ENCODE measurements around the gene CLK2.

DNA sequence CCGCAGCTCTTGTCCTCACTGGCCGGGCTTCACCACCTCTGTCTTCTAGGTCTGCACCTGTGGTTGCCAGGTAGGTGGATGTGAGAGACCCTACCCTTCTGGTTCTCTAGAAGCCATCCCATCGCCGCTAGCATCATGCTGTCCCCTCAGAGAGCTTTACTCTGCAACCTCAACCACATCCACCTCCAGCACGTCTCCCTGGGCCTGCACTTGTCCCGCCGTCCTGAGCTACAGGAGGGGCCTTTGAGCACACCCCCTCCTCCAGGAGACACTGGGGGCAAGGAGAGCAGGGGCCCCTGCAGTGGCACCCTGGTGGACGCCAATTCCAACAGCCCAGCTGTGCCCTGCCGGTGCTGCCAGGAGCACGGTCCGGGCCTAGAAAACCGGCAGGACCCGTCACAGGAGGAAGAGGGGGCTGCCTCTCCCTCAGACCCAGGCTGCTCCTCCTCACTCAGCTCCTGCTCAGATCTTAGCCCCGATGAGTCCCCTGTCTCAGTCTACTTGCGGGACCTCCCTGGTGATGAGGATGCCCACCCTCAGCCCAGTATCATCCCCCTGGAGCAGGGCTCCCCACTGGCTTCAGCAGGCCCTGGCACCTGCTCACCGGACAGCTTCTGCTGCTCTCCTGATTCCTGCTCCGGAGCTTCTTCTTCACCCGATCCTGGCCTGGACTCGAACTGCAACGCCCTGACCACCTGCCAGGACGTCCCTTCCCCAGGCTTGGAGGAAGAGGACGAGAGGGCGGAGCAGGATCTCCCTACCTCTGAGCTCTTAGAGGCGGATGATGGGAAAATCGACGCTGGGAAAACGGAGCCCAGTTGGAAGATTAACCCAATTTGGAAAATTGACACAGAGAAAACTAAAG lies 48.6 kb upstream of the CLK2 start:
- no peak for TF ChIP-seq EP300 (IDR thresholded peaks at IDR 0.05; ENCODE audit: borderline replicate concordance)
- TF ChIP-seq YY1 (IDR thresholded peaks at IDR 0.05; ENCODE audit: low read depth): no peak
- TF ChIP-seq TAF1 (IDR thresholded peaks at IDR 0.05; ENCODE audit: low read depth): no peak
- no peak for TF ChIP-seq EGR1 (IDR thresholded peaks at IDR 0.05)
- TF ChIP-seq, protein P1, sequence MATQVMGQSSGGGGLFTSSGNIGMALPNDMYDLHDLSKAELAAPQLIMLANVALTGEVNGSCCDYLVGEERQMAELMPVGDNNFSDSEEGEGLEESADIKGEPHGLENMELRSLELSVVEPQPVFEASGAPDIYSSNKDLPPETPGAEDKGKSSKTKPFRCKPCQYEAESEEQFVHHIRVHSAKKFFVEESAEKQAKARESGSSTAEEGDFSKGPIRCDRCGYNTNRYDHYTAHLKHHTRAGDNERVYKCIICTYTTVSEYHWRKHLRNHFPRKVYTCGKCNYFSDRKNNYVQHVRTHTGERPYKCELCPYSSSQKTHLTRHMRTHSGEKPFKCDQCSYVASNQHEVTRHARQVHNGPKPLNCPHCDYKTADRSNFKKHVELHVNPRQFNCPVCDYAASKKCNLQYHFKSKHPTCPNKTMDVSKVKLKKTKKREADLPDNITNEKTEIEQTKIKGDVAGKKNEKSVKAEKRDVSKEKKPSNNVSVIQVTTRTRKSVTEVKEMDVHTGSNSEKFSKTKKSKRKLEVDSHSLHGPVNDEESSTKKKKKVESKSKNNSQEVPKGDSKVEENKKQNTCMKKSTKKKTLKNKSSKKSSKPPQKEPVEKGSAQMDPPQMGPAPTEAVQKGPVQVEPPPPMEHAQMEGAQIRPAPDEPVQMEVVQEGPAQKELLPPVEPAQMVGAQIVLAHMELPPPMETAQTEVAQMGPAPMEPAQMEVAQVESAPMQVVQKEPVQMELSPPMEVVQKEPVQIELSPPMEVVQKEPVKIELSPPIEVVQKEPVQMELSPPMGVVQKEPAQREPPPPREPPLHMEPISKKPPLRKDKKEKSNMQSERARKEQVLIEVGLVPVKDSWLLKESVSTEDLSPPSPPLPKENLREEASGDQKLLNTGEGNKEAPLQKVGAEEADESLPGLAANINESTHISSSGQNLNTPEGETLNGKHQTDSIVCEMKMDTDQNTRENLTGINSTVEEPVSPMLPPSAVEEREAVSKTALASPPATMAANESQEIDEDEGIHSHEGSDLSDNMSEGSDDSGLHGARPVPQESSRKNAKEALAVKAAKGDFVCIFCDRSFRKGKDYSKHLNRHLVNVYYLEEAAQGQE (IDR thresholded peaks at IDR 0.05; ENCODE audit: low read depth): no peak
- TF ChIP-seq RAD21 (IDR thresholded peaks at IDR 0.05; ENCODE audit: low read depth): no peak
- TF ChIP-seq, protein P2, sequence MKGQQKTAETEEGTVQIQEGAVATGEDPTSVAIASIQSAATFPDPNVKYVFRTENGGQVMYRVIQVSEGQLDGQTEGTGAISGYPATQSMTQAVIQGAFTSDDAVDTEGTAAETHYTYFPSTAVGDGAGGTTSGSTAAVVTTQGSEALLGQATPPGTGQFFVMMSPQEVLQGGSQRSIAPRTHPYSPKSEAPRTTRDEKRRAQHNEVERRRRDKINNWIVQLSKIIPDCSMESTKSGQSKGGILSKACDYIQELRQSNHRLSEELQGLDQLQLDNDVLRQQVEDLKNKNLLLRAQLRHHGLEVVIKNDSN (IDR thresholded peaks at IDR 0.05): no peak
- TF ChIP-seq NFIC (IDR thresholded peaks at IDR 0.05): no peak
- no peak for TF ChIP-seq CREB1 (IDR thresholded peaks at IDR 0.05; ENCODE audit: low read depth)
- TF ChIP-seq TEAD4 (IDR thresholded peaks at IDR 0.05): no peak
- TF ChIP-seq TCF12 (IDR thresholded peaks at IDR 0.05; ENCODE audit: low read depth): no peak
- no peak for TF ChIP-seq ZBTB7A (IDR thresholded peaks at IDR 0.05; ENCODE audit: low read depth)
- TF ChIP-seq FOXM1 (IDR thresholded peaks at IDR 0.05; ENCODE audit: borderline replicate concordance, low read depth): no peak
- no peak for TF ChIP-seq MAX (IDR thresholded peaks at IDR 0.05)

Data from Ishikawa (cell line).